ENCODE results near the gene PPFIBP1. TPM values are rescaled to one million over a fixed set of nuclear protein-coding genes. Genes with fewer than 3 reads are reported as not detected.
"Not testable (repeated sequence)": the region's sequence is repeated elsewhere in the genome, so short reads cannot be mapped to it uniquely, and the experiment has no call there.

The PPFIBP1 gene
- total RNA-seq, 1 donor from 2014 or later = 136 TPM

DNA sequence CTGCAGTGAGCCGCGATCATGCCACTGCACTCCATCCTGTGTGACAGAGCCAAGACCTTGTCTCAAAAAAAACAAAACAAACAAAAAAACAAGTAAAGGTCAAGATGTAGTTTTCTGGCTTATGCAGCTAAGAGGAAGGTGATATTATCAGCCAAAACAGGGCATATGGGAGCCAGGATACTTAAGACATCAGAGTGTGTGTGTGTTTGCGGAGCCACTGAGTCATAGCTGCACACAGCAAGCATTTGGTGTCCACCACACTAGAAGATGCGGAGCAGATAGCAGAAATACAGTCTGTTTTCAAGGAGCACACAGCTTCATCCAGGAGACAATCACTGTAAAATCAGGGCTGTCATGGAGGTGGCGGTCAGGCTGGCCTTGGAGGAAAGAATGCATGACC lies 99.6 kb downstream of the PPFIBP1 start:
- Histone ChIP-seq H3K9me3 (no peaks in the 10 kb centered on the region), H3K27ac (no peak overlapping the region), H3K27me3 (no peaks in the 10 kb centered on the region), H3K4me3 (no peak overlapping the region), H3K36me3 (no peaks in the 10 kb centered on the region), H3K4me1 (no peaks in the 10 kb centered on the region)
- intact Hi-C loops (cut with DNase I) = no loop called here
- DNase-seq = no peak
- TF ChIP-seq, protein P1, sequence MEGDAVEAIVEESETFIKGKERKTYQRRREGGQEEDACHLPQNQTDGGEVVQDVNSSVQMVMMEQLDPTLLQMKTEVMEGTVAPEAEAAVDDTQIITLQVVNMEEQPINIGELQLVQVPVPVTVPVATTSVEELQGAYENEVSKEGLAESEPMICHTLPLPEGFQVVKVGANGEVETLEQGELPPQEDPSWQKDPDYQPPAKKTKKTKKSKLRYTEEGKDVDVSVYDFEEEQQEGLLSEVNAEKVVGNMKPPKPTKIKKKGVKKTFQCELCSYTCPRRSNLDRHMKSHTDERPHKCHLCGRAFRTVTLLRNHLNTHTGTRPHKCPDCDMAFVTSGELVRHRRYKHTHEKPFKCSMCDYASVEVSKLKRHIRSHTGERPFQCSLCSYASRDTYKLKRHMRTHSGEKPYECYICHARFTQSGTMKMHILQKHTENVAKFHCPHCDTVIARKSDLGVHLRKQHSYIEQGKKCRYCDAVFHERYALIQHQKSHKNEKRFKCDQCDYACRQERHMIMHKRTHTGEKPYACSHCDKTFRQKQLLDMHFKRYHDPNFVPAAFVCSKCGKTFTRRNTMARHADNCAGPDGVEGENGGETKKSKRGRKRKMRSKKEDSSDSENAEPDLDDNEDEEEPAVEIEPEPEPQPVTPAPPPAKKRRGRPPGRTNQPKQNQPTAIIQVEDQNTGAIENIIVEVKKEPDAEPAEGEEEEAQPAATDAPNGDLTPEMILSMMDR (IDR thresholded peaks at IDR 0.05) = no peak
- ATAC-seq = no peak

DNA sequence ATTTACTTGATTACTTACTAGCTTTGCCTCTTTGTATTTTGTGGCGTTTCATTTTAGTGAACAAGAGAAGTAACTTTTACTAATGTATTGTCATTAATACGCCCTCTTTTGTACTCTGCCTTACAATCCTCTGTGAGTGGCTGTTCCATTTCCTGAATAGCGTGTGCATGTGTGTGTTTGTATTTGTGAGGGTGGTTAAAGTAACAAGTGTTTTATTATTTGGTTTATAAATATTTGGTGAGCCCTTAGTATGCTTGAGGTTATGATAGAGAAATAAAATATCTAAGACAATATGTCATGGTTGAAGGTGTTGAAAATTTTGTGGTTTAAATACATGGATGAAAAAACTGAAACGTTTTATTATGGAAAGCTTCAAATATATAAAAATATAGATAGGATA lies 100.6 kb downstream of the PPFIBP1 start:
- TF ChIP-seq, protein P1 (IDR thresholded peaks at IDR 0.05) = no peak
- Histone ChIP-seq H3K36me3 (no peaks in the 10 kb centered on the region), H3K4me3 (no peak overlapping the region), H3K27ac (no peak overlapping the region), H3K27me3 (no peaks in the 10 kb centered on the region), H3K4me1 (no peaks in the 10 kb centered on the region), H3K9me3 (no peaks in the 10 kb centered on the region)
- intact Hi-C loops (cut with DNase I) = no loop called here
- ATAC-seq (peak; percentile 50), DNase-seq (no peak)

DNA sequence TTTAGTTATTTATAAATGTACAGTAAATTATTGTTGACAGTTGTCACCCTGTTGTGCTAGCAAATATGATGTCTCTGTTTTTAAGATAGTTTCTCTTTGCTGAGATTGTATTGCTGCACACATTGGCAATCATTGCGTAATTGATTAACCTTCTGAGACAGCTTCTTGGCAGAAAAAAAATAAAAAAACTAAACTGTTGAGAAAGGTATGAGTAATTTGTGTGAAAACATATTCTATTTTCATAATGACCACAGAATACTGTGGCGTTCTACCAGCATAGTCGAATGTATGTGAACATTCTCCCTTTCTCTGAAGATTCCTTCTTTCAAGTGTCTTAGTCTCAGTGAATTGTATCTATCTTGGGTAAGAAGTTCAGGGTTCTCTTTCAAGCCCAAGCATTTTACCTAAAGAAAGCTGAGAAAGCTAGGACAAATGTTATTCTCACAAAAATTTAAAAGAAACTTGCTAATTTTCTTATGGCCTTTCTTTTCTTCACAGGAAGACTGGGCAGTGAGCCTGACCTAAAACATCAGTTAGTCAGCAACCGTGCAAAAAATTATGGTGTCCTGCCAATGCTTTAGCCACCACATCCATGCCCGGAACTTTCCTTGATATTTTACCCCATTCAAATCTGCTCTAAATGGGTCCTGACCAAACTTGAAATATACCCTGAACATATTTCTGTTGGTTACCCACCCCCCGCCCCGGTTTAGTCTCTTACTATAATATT lies 103.3 kb downstream of the PPFIBP1 start:
- TF ChIP-seq, protein P1 (IDR thresholded peaks at IDR 0.05) = no peak
- Histone ChIP-seq H3K9me3 (no peaks in the 10 kb centered on the region), H3K27ac (no peak overlapping the region), H3K4me1 (no peaks in the 10 kb centered on the region), H3K27me3 (no peaks in the 10 kb centered on the region), H3K4me3 (no peak overlapping the region), H3K36me3 (no peaks in the 10 kb centered on the region)
- ATAC-seq (no peak), DNase-seq (no peak)
- intact Hi-C loops (cut with DNase I) = no loop called here

DNA sequence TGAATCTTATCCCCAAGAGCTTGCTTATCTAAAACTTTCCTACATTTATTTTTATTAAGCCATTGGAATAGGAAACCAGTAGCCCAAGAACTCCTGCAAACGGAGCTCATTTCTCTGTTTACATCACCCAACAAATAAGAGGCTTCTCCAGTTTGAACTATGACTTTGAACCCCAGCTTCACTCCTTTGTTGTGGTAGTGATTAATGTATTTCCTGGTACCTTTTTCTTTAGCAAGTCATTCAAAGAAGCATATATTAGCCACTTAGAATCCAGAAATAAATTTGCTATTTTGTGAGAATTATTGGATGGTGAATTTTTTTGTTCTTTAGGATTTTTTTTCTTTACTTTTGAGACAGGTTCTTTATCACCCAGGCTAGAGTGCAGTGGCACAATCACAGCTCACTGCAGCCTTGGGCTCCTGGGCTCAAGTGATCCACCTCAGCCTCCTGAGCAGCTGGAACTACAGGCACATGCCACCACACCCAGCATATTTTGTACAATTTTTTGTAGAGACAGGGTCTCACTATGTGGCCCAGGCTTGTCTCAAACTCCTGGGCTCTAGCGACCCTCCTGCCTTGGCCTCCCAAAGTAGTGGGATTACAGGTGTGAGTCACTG lies 104.0 kb downstream of the PPFIBP1 start:
- H3K27me3 ChIP-seq; DNase-seq; H3K36me3 ChIP-seq; H3K9me3 ChIP-seq; H3K4me3 ChIP-seq; H3K27ac ChIP-seq; H3K4me1 ChIP-seq; intact Hi-C loops (cut with DNase I); ATAC-seq: not testable (repeated sequence)

DNA sequence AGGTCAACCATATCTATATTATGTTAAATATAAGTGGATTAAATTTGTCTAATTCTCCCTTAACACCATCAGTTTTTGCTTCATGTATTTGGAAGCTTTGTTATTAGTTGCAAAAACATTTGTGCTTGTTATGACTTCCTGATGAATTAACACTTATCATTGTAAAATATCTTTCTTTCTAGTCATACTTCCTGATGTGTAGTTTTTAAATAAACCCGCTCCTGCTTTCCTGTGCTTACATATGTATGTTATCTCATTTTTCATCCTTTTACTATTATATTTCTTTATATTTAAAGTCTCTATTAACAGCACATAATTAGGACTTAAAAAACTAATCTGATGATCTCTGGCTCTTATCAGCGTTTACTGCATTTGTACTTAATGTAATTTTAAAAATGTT lies 106.2 kb downstream of the PPFIBP1 start:
- intact Hi-C loops (cut with DNase I) = not testable (repeated sequence)

DNA sequence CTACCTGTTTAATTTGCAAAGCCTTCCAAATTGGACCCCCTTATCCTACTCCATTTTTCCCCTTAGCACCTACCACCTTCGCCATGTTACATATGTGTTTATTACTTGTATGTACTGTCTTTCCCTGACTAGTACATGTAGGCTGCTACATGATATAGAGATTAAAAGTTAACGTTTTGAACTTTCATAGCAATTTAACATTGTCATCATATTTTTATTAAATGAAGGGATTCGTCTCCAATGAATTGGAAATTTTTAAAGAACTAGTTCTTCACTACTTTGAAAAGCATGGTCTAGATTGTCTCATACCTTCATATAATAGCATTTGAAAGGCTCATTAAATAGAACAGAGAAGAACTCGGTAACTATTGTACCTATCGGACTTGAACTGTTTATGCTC lies 107.4 kb downstream of the PPFIBP1 start:
- Histone ChIP-seq H3K4me1 (no peaks in the 10 kb centered on the region), H3K27ac (no peak overlapping the region), H3K27me3 (no peaks in the 10 kb centered on the region), H3K36me3 (no peaks in the 10 kb centered on the region), H3K9me3 (no peaks in the 10 kb centered on the region), H3K4me3 (no peak overlapping the region)
- TF ChIP-seq, protein P1 (IDR thresholded peaks at IDR 0.05) = no peak
- DNase-seq (no peak), ATAC-seq (no peak)
- intact Hi-C loops (cut with DNase I) = no loop called here

More for the DNA sequence above, 106.2 kb downstream of the PPFIBP1 start:
- not testable (repeated sequence) for H3K9me3 ChIP-seq, H3K4me1 ChIP-seq, H3K27ac ChIP-seq, ATAC-seq, DNase-seq, H3K4me3 ChIP-seq, H3K36me3 ChIP-seq, H3K27me3 ChIP-seq
